Measurements from ENCODE around the gene DBN1.

- TF ChIP-seq, protein P1, sequence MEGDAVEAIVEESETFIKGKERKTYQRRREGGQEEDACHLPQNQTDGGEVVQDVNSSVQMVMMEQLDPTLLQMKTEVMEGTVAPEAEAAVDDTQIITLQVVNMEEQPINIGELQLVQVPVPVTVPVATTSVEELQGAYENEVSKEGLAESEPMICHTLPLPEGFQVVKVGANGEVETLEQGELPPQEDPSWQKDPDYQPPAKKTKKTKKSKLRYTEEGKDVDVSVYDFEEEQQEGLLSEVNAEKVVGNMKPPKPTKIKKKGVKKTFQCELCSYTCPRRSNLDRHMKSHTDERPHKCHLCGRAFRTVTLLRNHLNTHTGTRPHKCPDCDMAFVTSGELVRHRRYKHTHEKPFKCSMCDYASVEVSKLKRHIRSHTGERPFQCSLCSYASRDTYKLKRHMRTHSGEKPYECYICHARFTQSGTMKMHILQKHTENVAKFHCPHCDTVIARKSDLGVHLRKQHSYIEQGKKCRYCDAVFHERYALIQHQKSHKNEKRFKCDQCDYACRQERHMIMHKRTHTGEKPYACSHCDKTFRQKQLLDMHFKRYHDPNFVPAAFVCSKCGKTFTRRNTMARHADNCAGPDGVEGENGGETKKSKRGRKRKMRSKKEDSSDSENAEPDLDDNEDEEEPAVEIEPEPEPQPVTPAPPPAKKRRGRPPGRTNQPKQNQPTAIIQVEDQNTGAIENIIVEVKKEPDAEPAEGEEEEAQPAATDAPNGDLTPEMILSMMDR (conservative IDR thresholded peaks at IDR 0.05; ENCODE audit: low read depth, low read length), result no peak
- TF ChIP-seq EZH2 (IDR thresholded peaks at IDR 0.05; ENCODE audit: borderline replicate concordance, low read depth, low read length, poor library complexity, severe bottlenecking), result no peak
Measured at GRCh38 chr5:177477701-177478477, 4.5 kb upstream of the DBN1 start.

All from A673 (cell line).